Activated CD4-positive, CD25-positive, alpha-beta regulatory T cell treated with anti-CD3 and anti-CD28 coated beads, Interleukin-2, amount 50 U/mL, for 72 hours (primary cell): ENCODE data around the gene CPT1A.

ENCODE experiments used
- DNase-seq: peaks from one replicate; pipeline ENCODE4 v3.0.0; 2021

The CPT1A gene

GRCh38 chr11:68784653-68785052, 57.1 kb downstream of the CPT1A start:
- DNase-seq = no peak

- no peak for DNase-seq
These were observed 58.4 kb downstream of the CPT1A start for GRCh38 chr11:68783216-68783821.

- no peak for DNase-seq
These were observed 59.0 kb downstream of the CPT1A start for GRCh38 chr11:68782711-68783110.

GRCh38 chr11:68780829-68781228, 60.9 kb downstream of the CPT1A start:
- DNase-seq = no peak

GRCh38 chr11:68778205-68778604, 63.5 kb downstream of the CPT1A start:
- no peak for DNase-seq

- DNase-seq = no peak
These were observed 65.1 kb downstream of the CPT1A start for GRCh38 chr11:68776442-68777235.

GRCh38 chr11:68775951-68776388, 65.7 kb downstream of the CPT1A start:
- no peak for DNase-seq

GRCh38 chr11:68774194-68774585, 67.5 kb downstream of the CPT1A start:
- DNase-seq = no peak

- DNase-seq = no peak
These were observed 68.1 kb downstream of the CPT1A start for GRCh38 chr11:68773521-68774193.

- DNase-seq = no peak
These were observed 68.8 kb downstream of the CPT1A start for GRCh38 chr11:68772936-68773335.

GRCh38 chr11:68770781-68771180, 70.9 kb downstream of the CPT1A start:
- no peak for DNase-seq

GRCh38 chr11:68767672-68768071, 74.0 kb downstream of the CPT1A start:
- DNase-seq = no peak

- no peak for DNase-seq
These were observed 74.9 kb downstream of the CPT1A start for GRCh38 chr11:68766786-68767185.

GRCh38 chr11:68764746-68765145, 77.0 kb downstream of the CPT1A start:
- no peak for DNase-seq

GRCh38 chr11:68763926-68764657, 77.6 kb downstream of the CPT1A start:
- DNase-seq = no peak

- DNase-seq = no peak
These were observed 78.5 kb downstream of the CPT1A start for GRCh38 chr11:68763181-68763721.

GRCh38 chr11:68762481-68762880, 79.2 kb downstream of the CPT1A start:
- no peak for DNase-seq

GRCh38 chr11:68761801-68762200, 79.9 kb downstream of the CPT1A start:
- no peak for DNase-seq

GRCh38 chr11:68759991-68760390, 81.7 kb downstream of the CPT1A start:
- no peak for DNase-seq

- DNase-seq = no peak
These were observed 84.0 kb downstream of the CPT1A start for GRCh38 chr11:68757711-68758110.

- no peak for DNase-seq
These were observed 85.4 kb downstream of the CPT1A start for GRCh38 chr11:68756171-68756766.

- DNase-seq = no peak
These were observed 88.4 kb downstream of the CPT1A start for GRCh38 chr11:68753300-68753699.
